ENCODE measurements around the gene TEX12.
"Not testable (repeated sequence)": the region's sequence is repeated elsewhere in the genome, so short reads cannot be mapped to it uniquely, and the experiment has no call there.

Gene TEX12

DNA sequence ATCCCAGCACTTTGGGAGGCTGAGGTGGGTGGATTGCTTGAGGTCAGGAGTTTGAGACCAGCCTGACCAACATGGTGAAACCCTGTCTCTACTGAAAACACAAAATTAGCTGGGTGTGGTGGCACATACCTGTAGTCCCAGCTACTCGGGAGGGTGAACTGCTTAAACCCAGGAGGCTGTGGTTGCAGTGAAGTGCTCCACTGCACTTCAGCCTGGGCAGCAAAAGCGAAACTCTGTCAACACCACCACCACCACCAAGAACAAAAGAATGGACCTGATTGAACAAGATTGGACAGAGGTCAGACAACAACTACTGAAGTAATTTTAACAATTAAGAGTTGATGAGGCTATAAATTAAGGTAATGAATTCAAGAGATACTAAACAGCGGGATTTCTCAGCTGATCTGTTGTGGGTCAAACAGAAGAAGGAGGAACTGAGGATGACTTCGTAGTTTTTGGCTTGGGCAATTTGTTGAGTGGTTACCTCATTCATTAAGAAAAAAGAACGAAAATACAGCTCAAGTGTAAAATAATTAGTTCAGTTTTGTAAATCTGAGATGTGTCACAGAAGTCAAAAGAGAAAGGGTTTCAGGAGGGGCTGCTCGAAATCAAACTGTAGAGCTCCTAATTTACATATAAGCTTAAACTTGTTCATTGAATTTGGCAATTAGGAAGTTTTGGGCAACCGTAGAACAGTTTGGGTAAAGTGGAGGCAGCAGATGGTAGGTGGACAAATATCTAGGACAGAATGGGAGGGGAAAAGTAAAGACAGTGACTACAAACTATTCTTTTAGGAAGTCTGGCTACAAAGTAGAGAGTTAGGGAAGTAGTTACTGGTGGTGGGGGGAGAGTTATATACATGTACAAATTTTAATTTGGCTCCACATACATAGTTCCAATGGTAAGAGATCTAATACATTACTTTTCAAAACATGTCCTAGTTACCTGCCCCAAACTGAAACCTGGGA lies 7.8 kb upstream of the TEX12 start:
- H3K4me3 ChIP-seq (ENCODE audit: low read depth, low read length) = no peak overlapping the region
- TF ChIP-seq, protein P1, sequence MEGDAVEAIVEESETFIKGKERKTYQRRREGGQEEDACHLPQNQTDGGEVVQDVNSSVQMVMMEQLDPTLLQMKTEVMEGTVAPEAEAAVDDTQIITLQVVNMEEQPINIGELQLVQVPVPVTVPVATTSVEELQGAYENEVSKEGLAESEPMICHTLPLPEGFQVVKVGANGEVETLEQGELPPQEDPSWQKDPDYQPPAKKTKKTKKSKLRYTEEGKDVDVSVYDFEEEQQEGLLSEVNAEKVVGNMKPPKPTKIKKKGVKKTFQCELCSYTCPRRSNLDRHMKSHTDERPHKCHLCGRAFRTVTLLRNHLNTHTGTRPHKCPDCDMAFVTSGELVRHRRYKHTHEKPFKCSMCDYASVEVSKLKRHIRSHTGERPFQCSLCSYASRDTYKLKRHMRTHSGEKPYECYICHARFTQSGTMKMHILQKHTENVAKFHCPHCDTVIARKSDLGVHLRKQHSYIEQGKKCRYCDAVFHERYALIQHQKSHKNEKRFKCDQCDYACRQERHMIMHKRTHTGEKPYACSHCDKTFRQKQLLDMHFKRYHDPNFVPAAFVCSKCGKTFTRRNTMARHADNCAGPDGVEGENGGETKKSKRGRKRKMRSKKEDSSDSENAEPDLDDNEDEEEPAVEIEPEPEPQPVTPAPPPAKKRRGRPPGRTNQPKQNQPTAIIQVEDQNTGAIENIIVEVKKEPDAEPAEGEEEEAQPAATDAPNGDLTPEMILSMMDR (IDR thresholded peaks at IDR 0.05; ENCODE audit: insufficient read depth, low read depth, low read length, missing control alignments) = no peak
- peak; percentile 49 for DNase-seq (ENCODE audit: low read depth)

DNA sequence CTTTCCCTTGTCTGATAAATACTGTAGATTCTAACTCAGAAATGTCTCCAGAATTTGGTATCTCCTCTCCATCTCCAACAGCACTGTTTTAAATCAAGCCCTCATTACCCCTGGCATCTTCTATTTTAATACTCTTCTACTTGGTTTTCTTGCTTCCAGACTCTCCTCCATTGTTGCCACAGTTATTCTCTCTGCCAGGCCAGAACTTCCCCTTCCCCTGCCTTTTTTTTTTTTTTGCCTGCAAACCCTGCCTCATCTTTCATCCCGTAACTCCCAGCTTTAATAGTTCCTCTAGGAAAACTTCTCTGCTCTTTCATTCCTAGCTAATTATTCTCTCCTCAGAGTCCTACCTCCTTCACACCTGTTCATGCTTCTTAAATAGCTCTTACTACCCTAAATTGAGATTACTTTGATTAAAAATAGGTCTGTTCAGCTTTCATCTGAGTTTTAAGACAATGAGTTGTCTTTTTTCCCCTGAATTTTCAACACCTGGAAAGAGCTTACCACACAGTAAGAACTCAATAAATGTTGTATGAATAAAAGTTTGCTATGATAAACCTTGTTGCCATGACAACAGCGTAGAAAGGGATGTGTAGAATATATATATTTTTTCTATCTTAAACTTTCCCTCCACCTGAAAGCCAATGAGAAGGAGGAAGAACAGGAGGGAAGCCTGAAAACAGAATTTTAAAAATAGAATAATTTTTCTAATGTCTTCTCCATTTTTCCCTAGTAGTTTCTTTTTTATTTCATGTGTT lies 6.9 kb upstream of the TEX12 start:
- DNase-seq (ENCODE audit: low read depth) = no peak
- no peak overlapping the region for H3K4me3 ChIP-seq (ENCODE audit: low read depth, low read length)
- TF ChIP-seq, protein P1 (IDR thresholded peaks at IDR 0.05; ENCODE audit: insufficient read depth, low read depth, low read length, missing control alignments) = no peak

- DNase-seq (ENCODE audit: low read depth) = no peak
- H3K4me3 ChIP-seq (ENCODE audit: low read depth, low read length) = no peak overlapping the region
- TF ChIP-seq, protein P1 (IDR thresholded peaks at IDR 0.05; ENCODE audit: insufficient read depth, low read depth, low read length, missing control alignments) = no peak
Measured at GRCh38 chr11:112161012-112161411, 6.2 kb upstream of the TEX12 start.

- not testable (repeated sequence) for DNase-seq (ENCODE audit: low read depth); H3K4me3 ChIP-seq (ENCODE audit: low read depth, low read length)
Measured at GRCh38 chr11:112162200-112162599, 5.0 kb upstream of the TEX12 start.

DNA sequence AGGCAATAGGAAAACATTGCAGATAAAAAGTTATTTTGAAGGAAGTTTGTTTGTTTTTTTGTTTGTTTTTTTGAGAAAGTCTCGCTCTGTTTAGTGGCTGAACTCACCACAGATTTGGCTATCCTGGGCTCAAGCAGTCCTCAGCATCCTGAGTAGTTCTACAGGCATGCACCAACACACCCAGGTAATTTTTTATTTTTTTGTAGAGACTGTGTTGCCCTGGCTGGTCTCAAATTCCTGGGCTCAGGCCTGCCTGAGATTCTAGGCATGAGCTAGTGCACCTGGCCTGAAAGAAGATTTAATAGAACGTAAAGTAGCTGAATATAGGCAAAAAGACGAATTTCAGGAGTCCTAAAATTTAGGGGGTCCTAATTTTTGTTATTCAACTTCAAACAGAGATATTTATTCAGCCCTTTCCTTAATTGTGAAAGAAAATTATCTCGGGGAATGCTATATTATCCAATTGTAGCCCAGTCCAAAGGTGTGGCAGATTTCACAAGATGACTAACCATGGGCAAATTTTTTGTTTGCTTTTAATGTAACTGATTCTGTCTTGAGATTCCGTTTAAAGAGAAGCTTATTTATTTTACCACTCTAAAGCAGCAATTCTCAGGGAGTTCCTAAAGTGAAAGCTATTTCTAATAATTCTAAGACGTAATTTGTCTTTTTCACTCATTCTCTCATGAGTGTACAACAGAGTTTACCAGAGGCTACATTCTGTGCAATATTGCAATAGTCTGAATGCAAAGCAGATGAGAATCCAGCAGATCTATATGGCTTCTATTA lies 4.2 kb upstream of the TEX12 start:
- H3K4me3 ChIP-seq (ENCODE audit: low read depth, low read length) = no peak overlapping the region
- TF ChIP-seq, protein P1 (IDR thresholded peaks at IDR 0.05; ENCODE audit: insufficient read depth, low read depth, low read length, missing control alignments) = no peak
- no peak for DNase-seq (ENCODE audit: low read depth)

DNA sequence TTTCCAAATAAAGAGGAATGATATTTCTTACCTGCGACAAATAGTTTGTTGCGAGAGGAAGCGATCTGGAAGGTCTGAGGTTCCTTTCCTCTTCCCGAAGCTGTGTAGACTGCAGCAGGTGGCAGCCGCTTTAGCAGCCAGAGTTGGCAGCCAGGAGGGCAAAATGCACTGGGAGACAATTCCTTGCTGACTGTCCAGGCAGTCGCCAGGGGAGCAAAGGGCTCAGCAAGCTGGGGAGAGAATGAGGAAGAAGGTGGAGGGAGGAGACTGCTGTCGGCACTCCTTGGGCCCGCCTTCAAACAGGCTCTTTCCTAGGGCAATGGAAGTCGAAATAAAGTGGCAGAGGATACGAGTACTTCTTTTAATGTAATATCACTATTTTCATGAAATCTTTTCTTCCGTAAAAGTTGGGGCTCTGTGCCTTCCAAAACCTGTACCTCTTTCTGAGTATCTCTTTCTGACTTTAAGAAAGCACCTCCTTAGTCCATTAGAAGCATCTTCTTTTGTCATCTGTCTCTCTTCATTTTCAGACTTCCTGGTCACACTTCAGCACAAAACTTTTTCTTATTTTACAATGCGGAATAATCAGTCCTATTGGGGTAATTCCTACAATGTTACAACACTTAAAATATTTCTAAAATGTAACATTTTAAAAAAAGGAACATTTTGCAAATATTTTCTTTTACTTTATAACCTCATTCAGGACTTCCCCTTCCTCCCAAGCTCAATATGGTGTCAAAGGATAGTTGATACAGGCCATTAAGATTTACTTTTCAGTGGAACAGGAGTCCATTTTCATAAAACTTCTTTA lies 3.1 kb upstream of the TEX12 start, which contains the start of gene IL18:
IL18 (minus strand) TSS at position 220 of the 811 bp plus-strand sequence. CDS start 9,041 bp downstream, outside the sequence.
- TF ChIP-seq, protein P1 (IDR thresholded peaks at IDR 0.05; ENCODE audit: insufficient read depth, low read depth, low read length, missing control alignments) = no peak
- H3K4me3 ChIP-seq (ENCODE audit: low read depth, low read length) = no peak within 1 kb of the TSS
- no peak for DNase-seq (ENCODE audit: low read depth)
